HG03520 (cell line): ENCODE data around the gene CALHM1.

Experiments used
- ATAC-seq: cut with Tn5 transposase; IDR thresholded peaks from one replicate; pipeline ENCODE4 v1.9.1; 2021; ENCODE audit warnings: mild to moderate bottlenecking, moderate library complexity; ENCODE audit not compliant: unreplicated experiment

CALHM1 gene

GRCh38 chr10:103456074-103456660 lies 2.5 kb downstream of the CALHM1 start:
- no peak for ATAC-seq

- ATAC-seq = no peak
Observed at GRCh38 chr10:103455235-103455634, 3.5 kb downstream of the CALHM1 start.

- ATAC-seq = no peak
Observed at GRCh38 chr10:103454026-103454425, 4.7 kb downstream of the CALHM1 start.

- ATAC-seq = no peak
Observed at GRCh38 chr10:103452506-103453230, 6.0 kb downstream of the CALHM1 start.

- peak; percentile 59 for ATAC-seq
Observed at GRCh38 chr10:103451831-103452505, 6.7 kb downstream of the CALHM1 start, which contains the start of gene CALHM2. Gene CALHM2 (minus strand): TSS chr10:103452370. CDS start chr10:103449941, 2,429 bp downstream.

GRCh38 chr10:103451091-103451813 lies 7.4 kb downstream of the CALHM1 start:
- no peak for ATAC-seq

- no peak for ATAC-seq
Observed at GRCh38 chr10:103450201-103450695, 8.5 kb downstream of the CALHM1 start.

GRCh38 chr10:103449208-103450144 lies 9.2 kb downstream of the CALHM1 start:
- no peak for ATAC-seq

- ATAC-seq = no peak
Observed at GRCh38 chr10:103448746-103449145, 10.0 kb downstream of the CALHM1 start.

- no peak for ATAC-seq
Observed at GRCh38 chr10:103447187-103447586, 11.5 kb downstream of the CALHM1 start.

GRCh38 chr10:103445767-103446567 lies 12.7 kb downstream of the CALHM1 start:
- ATAC-seq = no peak

- no peak for ATAC-seq
Observed at GRCh38 chr10:103445366-103445765, 13.3 kb downstream of the CALHM1 start.

GRCh38 chr10:103444478-103444877 lies 14.2 kb downstream of the CALHM1 start:
- ATAC-seq = no peak

- ATAC-seq = no peak
Observed at GRCh38 chr10:103443475-103444185, 15.1 kb downstream of the CALHM1 start.

GRCh38 chr10:103442031-103442461 lies 16.7 kb downstream of the CALHM1 start:
- ATAC-seq = no peak

- no peak for ATAC-seq
Observed at GRCh38 chr10:103441611-103442010, 17.1 kb downstream of the CALHM1 start.

GRCh38 chr10:103441206-103441605 lies 17.5 kb downstream of the CALHM1 start:
- no peak for ATAC-seq

- no peak for ATAC-seq
Observed at GRCh38 chr10:103440416-103440815, 18.3 kb downstream of the CALHM1 start.

- ATAC-seq = no peak
Observed at GRCh38 chr10:103439776-103440175, 18.9 kb downstream of the CALHM1 start.
